K562 (cell line): ENCODE measurements around the gene PTTG1IP. TPM values are rescaled to one million over a fixed set of nuclear protein-coding genes. Genes with fewer than 3 reads are reported as not detected.

Experiments used
- ATAC-seq: fragments of 200-7000 bp; cut with Tn5 transposase; 3 replicates; pipeline ENCODE4 v1.9.1; 2020; ENCODE audit warnings: moderate library complexity
- BruUV-seq: library from RNA; stranded (reverse); fragments of 400-500 nt; replicated peaks from 2 replicates; lab custom pipeline; 2021; lab: Mats Ljungman, UMichigan
- CTCF ChIA-PET: fragments of 300-600 bp; formaldehyde crosslinking; extraction: SDS; loops from one replicate; lab custom pipeline; 2021; ENCODE audit warnings: low intra/inter-chr PET ratio; lab: Yijun Ruan, JAX
- POLR2A ChIA-PET: fragments of 300-600, 350-650 bp; sonication (Branson Sonifier 250); formaldehyde crosslinking; extraction: SDS; loops from one replicate; lab custom pipeline; 2021; ENCODE audit warnings: antibody characterized with exemption, inconsistent platforms; lab: Yijun Ruan, JAX
- DNase-seq, 4 experiments: peaks; one replicate each; pipeline versions ENCODE4 v3.0.0 to v3.0.0-alpha.2; 2011 to 2018; ENCODE audit warnings: low spot score in 3 of 4, mixed read lengths in 3 of 4; ENCODE audit errors: extremely low read depth in 1 of 4
- FAIRE-seq: peaks from 2 replicates; lab custom pipeline; 2011; peaks lifted over from hg19 to GRCh38; lab: Jason Lieb, UNC
- H2AFZ ChIP-seq: 2 replicates; pipeline ENCODE4 v1.6.0; 2011; ENCODE audit warnings: low read depth, low read length, control low read depth, inconsistent platforms
- H3K27ac ChIP-seq: fragments of 200-600 bp; 3 replicates; pipeline ENCODE4 v1.8.0; 2011; ENCODE audit warnings: low read depth, mild to moderate bottlenecking, control low read depth, inconsistent platforms, low read length, moderate library complexity, mixed read lengths; ENCODE audit errors: extremely low read depth
- H3K27me3 ChIP-seq, 2 experiments: fragments of 300-600 bp in 1 of 2; 2 replicates in 1 of 2; 3 replicates in 1 of 2; pipeline versions ENCODE4 v1.6.0 to v1.8.0; 2011; ENCODE audit warnings: inconsistent platforms in 2 of 2, low read length in 2 of 2, mild to moderate bottlenecking in 1 of 2, mixed read lengths in 1 of 2, moderate library complexity in 1 of 2; ENCODE audit not compliant: control insufficient read depth in 2 of 2, insufficient read depth in 2 of 2
- H3K36me3 ChIP-seq: fragments of 300-600 bp; 3 replicates; pipeline ENCODE4 v1.8.0; 2011; ENCODE audit warnings: mild to moderate bottlenecking, low read length, inconsistent platforms; ENCODE audit not compliant: control insufficient read depth, insufficient read depth
- H3K4me1 ChIP-seq, 2 experiments: fragments of 200-600 bp in 1 of 2; replicated peaks in 1 of 2; 2 replicates in 1 of 2; 3 replicates in 1 of 2; pipeline versions ENCODE4 v1.5.1 to v1.8.0; 2011; ENCODE audit warnings: inconsistent platforms in 2 of 2, low read length in 2 of 2, mild to moderate bottlenecking in 1 of 2, mixed read lengths in 1 of 2, moderate library complexity in 1 of 2; ENCODE audit not compliant: control insufficient read depth in 2 of 2, insufficient read depth in 2 of 2
- H3K4me2 ChIP-seq: 2 replicates; pipeline ENCODE4 v1.6.1; 2011; ENCODE audit warnings: low read length, control low read depth, inconsistent platforms, mixed read lengths; ENCODE audit not compliant: insufficient read depth
- H3K4me3 ChIP-seq: fragments of 200-600 bp; sonication (generic), shearing (Covaris generic); 2 replicates; pipeline ENCODE4 v1.5.1; 2016; ENCODE audit warnings: control low read depth, inconsistent platforms
- H3K79me2 ChIP-seq: fragments of 200-600 bp; 3 replicates; pipeline ENCODE4 v1.8.0; 2011; ENCODE audit warnings: low read length, inconsistent platforms; ENCODE audit not compliant: control insufficient read depth, insufficient read depth
- H3K9ac ChIP-seq, 2 experiments: 2 replicates each; pipeline versions ENCODE4 v1.6.0 to v1.6.1; 2011; ENCODE audit warnings: low read depth in 2 of 2, low read length in 2 of 2, control low read depth in 1 of 2, inconsistent platforms in 1 of 2, mild to moderate bottlenecking in 1 of 2, mixed read lengths in 1 of 2; ENCODE audit not compliant: insufficient read depth in 1 of 2
- H3K9me1 ChIP-seq: one replicate; pipeline ENCODE4 v1.6.0; 2011; ENCODE audit warnings: inconsistent platforms, mild to moderate bottlenecking, low read length, moderate library complexity; ENCODE audit not compliant: control insufficient read depth, insufficient read depth
- H3K9me3 ChIP-seq: replicated peaks from 2 replicates; pipeline ENCODE4 v1.5.1; 2011; ENCODE audit warnings: low read depth, low read length, inconsistent platforms; ENCODE audit not compliant: control insufficient read depth, insufficient read depth
- H4K20me1 ChIP-seq: replicated peaks from 2 replicates; pipeline ENCODE4 v1.6.1; 2011; ENCODE audit warnings: low read length, inconsistent platforms, mixed read lengths; ENCODE audit not compliant: control insufficient read depth, insufficient read depth
- CHD4 ChIP-seq: fragments of 200-600 bp; sonication (generic); IDR thresholded peaks from 3 replicates; pipeline ENCODE4 v1.6.1; 2012; ENCODE audit warnings: low read depth, mild to moderate bottlenecking, mixed read lengths, low read length, inconsistent platforms; ENCODE audit not compliant: insufficient read depth, insufficient replicate concordance, poor library complexity, severe bottlenecking
- CREB1 ChIP-seq, 2 experiments: sonication (generic) in 1 of 2; formaldehyde crosslinking in 1 of 2; IDR thresholded peaks; 2 replicates each; pipeline versions ENCODE4 v1.6.1 to v1.8.0; 2012 to 2022; ENCODE audit warnings: inconsistent platforms in 1 of 2, mild to moderate bottlenecking in 1 of 2, missing genetic modification reagents in 1 of 2, moderate library complexity in 1 of 2
- CXXC5 ChIP-seq: fragments of 250-450 bp; sonication (Bioruptor Pico); IDR thresholded peaks from 2 replicates; pipeline ENCODE4 v1.8.0; 2022; ENCODE audit warnings: inconsistent platforms, mild to moderate bottlenecking, moderate library complexity
- EGR1 ChIP-seq: fragments of 450-650 bp; conservative IDR thresholded peaks from 2 replicates; pipeline ENCODE4 v1.6.1; 2017; ENCODE audit warnings: mild to moderate bottlenecking
- IRF2 ChIP-seq: sonication (generic); formaldehyde crosslinking; IDR thresholded peaks from 2 replicates; pipeline ENCODE4 v1.8.1; 2022; ENCODE audit warnings: mild to moderate bottlenecking, missing genetic modification reagents
- NFYB ChIP-seq: IDR thresholded peaks from 2 replicates; pipeline ENCODE4 v1.6.1; 2011; ENCODE audit warnings: mild to moderate bottlenecking, moderate library complexity; ENCODE audit not compliant: insufficient read length; ENCODE audit errors: extremely low read depth
- RBM14 ChIP-seq: fragments of 200-400 bp; formaldehyde crosslinking; IDR thresholded peaks from 2 replicates; pipeline ENCODE4 v1.6.1; 2018; ENCODE audit warnings: low read depth, mild to moderate bottlenecking, low read length, moderate library complexity, borderline replicate concordance; ENCODE audit not compliant: insufficient read depth
- SAP30 ChIP-seq: fragments of 200-600 bp; sonication (generic); IDR thresholded peaks from 2 replicates; pipeline ENCODE4 v1.6.1; 2012; ENCODE audit warnings: borderline replicate concordance, low read depth, mild to moderate bottlenecking, moderate library complexity, low read length, control low read depth, inconsistent platforms; ENCODE audit not compliant: insufficient read depth, poor library complexity, severe bottlenecking
- STAT5A ChIP-seq: IDR thresholded peaks from 2 replicates; pipeline ENCODE4 v1.6.1; 2012; ENCODE audit warnings: low read length, inconsistent platforms, borderline replicate concordance
- SUPT5H ChIP-seq: fragments of 450-650 bp; IDR thresholded peaks from 2 replicates; pipeline ENCODE4 v1.6.1; 2016
- ZBTB7A ChIP-seq: IDR thresholded peaks from 2 replicates; pipeline ENCODE4 v1.6.1; 2011; ENCODE audit warnings: low read depth, mild to moderate bottlenecking, low read length, moderate library complexity, borderline replicate concordance; ENCODE audit not compliant: control insufficient read depth
- ZC3H4 ChIP-seq: sonication (generic); formaldehyde crosslinking; IDR thresholded peaks from 2 replicates; pipeline ENCODE4 v1.9.0; 2021; ENCODE audit warnings: missing genetic modification reagents, borderline replicate concordance
- ZNF12 ChIP-seq: sonication (generic); formaldehyde crosslinking; IDR thresholded peaks from 2 replicates; pipeline ENCODE4 v1.4.0; 2020; ENCODE audit warnings: mild to moderate bottlenecking, missing genetic modification reagents
- ZNF263 ChIP-seq: sonication (generic); formaldehyde crosslinking; IDR thresholded peaks from 2 replicates; pipeline ENCODE4 v1.8.0; 2022; ENCODE audit warnings: mild to moderate bottlenecking, missing genetic modification reagents, borderline replicate concordance
- ZNF324 ChIP-seq: fragments of 250-450 bp; sonication (Bioruptor Pico); IDR thresholded peaks from 2 replicates; pipeline ENCODE4 v1.4.0; 2020; ENCODE audit warnings: mild to moderate bottlenecking
- WGBS: fragments of 100-300 bp; shearing (Covaris generic); methylation state at CpG from one replicate; pipeline ENCODE4 v1.1.6; 2016; ENCODE audit warnings: low coverage, mixed read lengths; ENCODE audit not compliant: insufficient coverage; ENCODE audit errors: missing lambda C conversion rate; 5-methylcytosine and 5-hydroxymethylcytosine counted together
- in situ Hi-C: fragments of 300-500 bp; cut with MboI; formaldehyde crosslinking; loops from 4 replicates; pipeline ENCODE4 v1.15.0; 2018; ENCODE audit warnings: inconsistent platforms, mixed read lengths
- intact Hi-C: fragments of 100-400 bp; cut with micrococcal nuclease; formaldehyde crosslinking; loops from 2 replicates; pipeline ENCODE4 v1.14.2; 2022
- polyA plus RNA-seq, 8 experiments: library from polyadenylated mRNA; depleted of rRNA in 4 of 8; stranded (reverse) in 5 of 8; unstranded in 3 of 8; fragments of >200 nt; fragmentation: Nextera tagmentation in 2 of 8; fragmentation: Illumina TruSeq in 1 of 8; extraction: Ambion mirVana in 2 of 8; extraction: Trizol in 1 of 8; gene quantifications; 2 replicates each; pipeline versions ENCODE4 v1.2.1 to v1.2.3, GENCODE V29; 2011 to 2014; ENCODE audit warnings: inconsistent platforms in 1 of 8, missing spikeins in 1 of 8
- total RNA-seq, 7 experiments: library from RNA; depleted of rRNA in 6 of 7; stranded (reverse); fragments of >200 nt in 6 of 7; fragmentation: Illumina TruSeq in 2 of 7; extraction: Trizol in 2 of 7; gene quantifications; 2 replicates each; pipeline versions ENCODE4 v1.2.1 to v1.2.3, GENCODE V29; 2011 to 2021; ENCODE audit warnings: low replicate concordance in 1 of 7
- TF ChIP-seq, protein P1 (sequence below): fragments of 250-450 bp; sonication (Bioruptor Pico); IDR thresholded peaks from 2 replicates; pipeline ENCODE4 v1.9.0; 2021; ENCODE audit warnings: mild to moderate bottlenecking, inconsistent platforms
- TF ChIP-seq, protein P2 (sequence below): fragments of 450-650 bp; formaldehyde crosslinking; IDR thresholded peaks from 2 replicates; pipeline ENCODE4 v1.4.0; 2020; ENCODE audit warnings: mild to moderate bottlenecking, moderate library complexity

The PTTG1IP gene
- total and polyA plus RNA-seq, 9 of the 15 experiments (the other 6 are each of a cell fraction or from before 2014, with no cell fraction given), result 5.0 to 99.3 (median 82.4) TPM

- DNase-seq (no peak), ATAC-seq (no peak), FAIRE-seq (no peak)
- peaks cover 61% of the 10 kb centered on the region for H3K79me2 ChIP-seq
- 55% methylated on average over 30 of the region's 57 CpGs for WGBS
- H3K27ac ChIP-seq, result no peak overlapping the region; the same call in 2 of the 3 replicates
- peak overlapping the region; percentile 71 for H3K4me3 ChIP-seq
- H3K9me1 ChIP-seq, result peaks cover 15% of the 10 kb centered on the region
- ChIA-PET CTCF (interaction anchor here (0.6 kb wide), 1 partner anchor 27 kb away, joined by 3 read pairs; no protein-coding TSS in a partner anchor), POLR2A (interaction anchor here (0.8 to 1.1 kb wide), 7 partner anchors 8 to 180 kb away, joined by 3 to 25 read pairs (median 3); partner anchors contain the start of gene UBE2G2)
- peaks cover 4% of the 10 kb centered on the region for H3K9me3 ChIP-seq
- peaks cover 25% of the 10 kb centered on the region; the same call in 2 of the 3 replicates for H3K36me3 ChIP-seq
- no peak overlapping the region for H2AFZ ChIP-seq
- in situ Hi-C loops, result no loop called here
- BruUV-seq, result no TSS peak
- peak overlapping the region; percentile 79 for H3K4me2 ChIP-seq
- H4K20me1 ChIP-seq, result peaks cover 25% of the 10 kb centered on the region; the same call in 1 of the 2 replicates
- intact Hi-C loops, result no loop called here
- H3K9ac ChIP-seq, result peak overlapping the region; percentile 39 to 92; a peak in 3 of 4 replicates
- H3K27me3 ChIP-seq, result no peaks in the 10 kb centered on the region
- H3K4me1 ChIP-seq, result peaks cover 0 to 58% of the 10 kb centered on the region in 2 experiments; a peak in 4 of 5 replicates
- TF ChIP-seq ZNF324 (CRISPR knock-in tag), result no peak
- no peak for TF ChIP-seq CXXC5 (CRISPR knock-in tag)
- no peak for TF ChIP-seq SAP30
- no peak for TF ChIP-seq ZNF12 (CRISPR knock-in tag)
- 0 out of 2 replicates have a peak, but pooled peaks have one; percentile 25 for TF ChIP-seq EGR1
- TF ChIP-seq ZC3H4 (CRISPR knock-in tag), result peak; percentile 81; the same call in 1 of the 2 replicates
- TF ChIP-seq CREB1 (IDR thresholded peaks at IDR 0.05), result no peak
- TF ChIP-seq CREB1 (CRISPR knock-in tag; IDR thresholded peaks at IDR 0.05), result 0 out of 2 replicates have a peak, but pooled peaks have one; percentile 10
- TF ChIP-seq IRF2 (CRISPR knock-in tag), result 0 out of 2 replicates have a peak, but pooled peaks have one; percentile 57
- no peak for TF ChIP-seq RBM14
- no peak for TF ChIP-seq CHD4
- TF ChIP-seq ZBTB7A, result no peak
- TF ChIP-seq STAT5A, result no peak
- TF ChIP-seq, protein P1, sequence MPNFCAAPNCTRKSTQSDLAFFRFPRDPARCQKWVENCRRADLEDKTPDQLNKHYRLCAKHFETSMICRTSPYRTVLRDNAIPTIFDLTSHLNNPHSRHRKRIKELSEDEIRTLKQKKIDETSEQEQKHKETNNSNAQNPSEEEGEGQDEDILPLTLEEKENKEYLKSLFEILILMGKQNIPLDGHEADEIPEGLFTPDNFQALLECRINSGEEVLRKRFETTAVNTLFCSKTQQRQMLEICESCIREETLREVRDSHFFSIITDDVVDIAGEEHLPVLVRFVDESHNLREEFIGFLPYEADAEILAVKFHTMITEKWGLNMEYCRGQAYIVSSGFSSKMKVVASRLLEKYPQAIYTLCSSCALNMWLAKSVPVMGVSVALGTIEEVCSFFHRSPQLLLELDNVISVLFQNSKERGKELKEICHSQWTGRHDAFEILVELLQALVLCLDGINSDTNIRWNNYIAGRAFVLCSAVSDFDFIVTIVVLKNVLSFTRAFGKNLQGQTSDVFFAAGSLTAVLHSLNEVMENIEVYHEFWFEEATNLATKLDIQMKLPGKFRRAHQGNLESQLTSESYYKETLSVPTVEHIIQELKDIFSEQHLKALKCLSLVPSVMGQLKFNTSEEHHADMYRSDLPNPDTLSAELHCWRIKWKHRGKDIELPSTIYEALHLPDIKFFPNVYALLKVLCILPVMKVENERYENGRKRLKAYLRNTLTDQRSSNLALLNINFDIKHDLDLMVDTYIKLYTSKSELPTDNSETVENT (CRISPR knock-in tag), result 0 out of 2 replicates have a peak, but pooled peaks have one; percentile 60
- TF ChIP-seq, protein P2, sequence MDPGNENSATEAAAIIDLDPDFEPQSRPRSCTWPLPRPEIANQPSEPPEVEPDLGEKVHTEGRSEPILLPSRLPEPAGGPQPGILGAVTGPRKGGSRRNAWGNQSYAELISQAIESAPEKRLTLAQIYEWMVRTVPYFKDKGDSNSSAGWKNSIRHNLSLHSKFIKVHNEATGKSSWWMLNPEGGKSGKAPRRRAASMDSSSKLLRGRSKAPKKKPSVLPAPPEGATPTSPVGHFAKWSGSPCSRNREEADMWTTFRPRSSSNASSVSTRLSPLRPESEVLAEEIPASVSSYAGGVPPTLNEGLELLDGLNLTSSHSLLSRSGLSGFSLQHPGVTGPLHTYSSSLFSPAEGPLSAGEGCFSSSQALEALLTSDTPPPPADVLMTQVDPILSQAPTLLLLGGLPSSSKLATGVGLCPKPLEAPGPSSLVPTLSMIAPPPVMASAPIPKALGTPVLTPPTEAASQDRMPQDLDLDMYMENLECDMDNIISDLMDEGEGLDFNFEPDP (CRISPR knock-in tag), result no peak
- TF ChIP-seq NFYB, result no peak
- TF ChIP-seq ZNF263, result no peak
- TF ChIP-seq SUPT5H, result peak; percentile 16; the same call in 1 of the 2 replicates
Measured at GRCh38 chr21:44816761-44817505, 56.6 kb downstream of the PTTG1IP start.
